GM12891 (cell line): ENCODE data around the gene PDLIM1.

ENCODE experiments used
- DNase-seq: peaks from one replicate; pipeline ENCODE4 v3.0.0; 2011; ENCODE audit warnings: low spot score; ENCODE audit not compliant: insufficient read length
- FAIRE-seq: peaks from 2 replicates; lab custom pipeline; 2011; peaks lifted over from hg19 to GRCh38; lab: Jason Lieb, UNC
- PAX5 ChIP-seq: IDR thresholded peaks from 2 replicates; pipeline ENCODE4 v1.6.1; 2011; ENCODE audit warnings: low read length, moderate library complexity, mild to moderate bottlenecking; ENCODE audit not compliant: insufficient read depth, severe bottlenecking
- POLR2A ChIP-seq: IDR thresholded peaks from 2 replicates; pipeline ENCODE4 v1.6.1; 2011; ENCODE audit warnings: low read depth, low read length, control low read depth
- POLR2AphosphoS5 ChIP-seq: IDR thresholded peaks from 2 replicates; pipeline ENCODE4 v1.6.1; 2011; ENCODE audit warnings: low read depth, low read length, control low read depth
- POU2F2 ChIP-seq: IDR thresholded peaks from 2 replicates; pipeline ENCODE4 v1.6.1; 2011; ENCODE audit warnings: low read depth, mild to moderate bottlenecking, control low read depth, low read length, moderate library complexity
- SPI1 ChIP-seq: IDR thresholded peaks from 2 replicates; pipeline ENCODE4 v1.6.1; 2011; ENCODE audit warnings: low read depth, low read length, control low read depth
- TAF1 ChIP-seq: IDR thresholded peaks from 2 replicates; pipeline ENCODE4 v1.6.1; 2011; ENCODE audit warnings: low read depth, low read length, control low read depth

PDLIM1 gene

GRCh38 chr10:95193944-95194343, 96.9 kb downstream of the PDLIM1 start, which contains the start of gene ACSM6:
Gene ACSM6, plus strand, starts transcription at chr10:95194238. Its CDS starts 248 bp downstream, at chr10:95194486.
- TF ChIP-seq POLR2AphosphoS5 (no peak), PAX5 (no peak), SPI1 (no peak), POLR2A (no peak), POU2F2 (no peak), TAF1 (no peak)
- DNase-seq (no peak), FAIRE-seq (no peak)

- DNase-seq (no peak), FAIRE-seq (no peak)
- TF ChIP-seq TAF1 (no peak), POLR2A (no peak), PAX5 (no peak), POLR2AphosphoS5 (no peak), SPI1 (no peak), POU2F2 (no peak)
Measured at GRCh38 chr10:95188593-95188992, 102.2 kb downstream of the PDLIM1 start.

DNA sequence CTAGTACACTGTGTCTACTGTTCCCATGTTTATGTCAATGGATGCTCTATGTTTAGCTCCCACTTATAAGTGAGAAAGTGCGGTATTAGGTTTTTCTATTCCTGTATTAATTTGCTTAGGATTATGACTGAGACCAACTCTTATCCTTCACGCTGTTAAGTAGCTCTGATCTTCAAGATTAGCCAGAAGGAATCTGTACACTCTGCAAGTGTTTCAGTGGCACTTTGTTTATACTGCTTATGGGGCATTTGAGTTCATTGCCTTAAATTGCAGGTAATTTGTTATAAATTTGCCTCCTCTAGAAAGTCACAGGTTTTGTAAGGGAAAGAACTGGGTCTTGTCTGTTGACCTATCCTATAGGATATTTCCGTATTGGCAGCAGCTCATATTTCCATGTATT, 103.2 kb downstream of the PDLIM1 start:
- FAIRE-seq: no peak
- TF ChIP-seq POLR2A (no peak), POU2F2 (no peak)

More for the DNA sequence above, 103.2 kb downstream of the PDLIM1 start:
- no peak for DNase-seq
